GM12878 (cell line): ENCODE results near the gene DDIT4. TPM values are rescaled to one million over a fixed set of nuclear protein-coding genes. Genes with fewer than 3 reads are reported as not detected.

ENCODE experiments used
- ATAC-seq: fragments of 200-7000 bp; cut with Tn5 transposase; 3 replicates; pipeline ENCODE4 v1.9.1; 2020; ENCODE audit warnings: mild to moderate bottlenecking, moderate library complexity
- BruUV-seq: library from RNA; stranded (reverse); fragments of 400-500 nt; replicated peaks from 2 replicates; lab custom pipeline; 2021; lab: Mats Ljungman, UMichigan
- CTCF ChIA-PET: fragments of 300-600 bp; sonication (Branson Sonifier 250); formaldehyde crosslinking; extraction: SDS; loops from one replicate; lab custom pipeline; 2021; ENCODE audit warnings: inconsistent platforms; lab: Yijun Ruan, JAX
- POLR2A ChIA-PET: fragments of 350-600 bp; formaldehyde crosslinking; extraction: SDS; loops from one replicate; lab custom pipeline; 2021; ENCODE audit warnings: inconsistent platforms; lab: Charles Lee
- RAD21 ChIA-PET: fragments of 300-600 bp; sonication (Branson Sonifier 250); formaldehyde crosslinking; loops from one replicate; lab custom pipeline; 2023; ENCODE audit warnings: antibody characterized with exemption; ENCODE audit not compliant: unreplicated experiment; lab: Charles Lee
- SMC1A ChIA-PET: fragments of 300-600 bp; sonication (Branson Sonifier 250); formaldehyde crosslinking; loops from one replicate; lab custom pipeline; 2023; ENCODE audit not compliant: unreplicated experiment, uncharacterized antibody; lab: Charles Lee
- DNase-seq: peaks from one replicate; pipeline ENCODE4 v3.0.0-alpha.2; 2011; ENCODE audit warnings: low read depth, low spot score
- FAIRE-seq: peaks from 3 replicates; lab custom pipeline; 2011; peaks lifted over from hg19 to GRCh38; lab: Jason Lieb, UNC
- H2AFZ ChIP-seq: 2 replicates; pipeline ENCODE4 v1.6.0; 2011; ENCODE audit warnings: low read depth, low read length, control low read depth; ENCODE audit not compliant: control insufficient read depth
- H3K27ac ChIP-seq: 2 replicates; pipeline ENCODE4 v1.5.1; 2011; ENCODE audit warnings: control low read depth; ENCODE audit not compliant: control insufficient read depth, insufficient read depth
- H3K27me3 ChIP-seq, 2 experiments: replicated peaks in 1 of 2; 2 replicates each; pipeline versions ENCODE4 v1.6.0 to v1.6.1; 2011; ENCODE audit warnings: low read length in 1 of 2; ENCODE audit not compliant: control insufficient read depth in 2 of 2, insufficient read depth in 2 of 2
- H3K36me3 ChIP-seq, 2 experiments: 2 replicates each; pipeline ENCODE4 v1.5.1; 2011; ENCODE audit warnings: low read length in 1 of 2; ENCODE audit not compliant: control insufficient read depth in 2 of 2, insufficient read depth in 2 of 2
- H3K4me1 ChIP-seq: 2 replicates; pipeline ENCODE4 v1.6.1; 2011; ENCODE audit warnings: mild to moderate bottlenecking, low read length, moderate library complexity, mixed read lengths; ENCODE audit not compliant: control insufficient read depth, insufficient read depth
- H3K4me2 ChIP-seq: 2 replicates; pipeline ENCODE4 v1.6.0; 2011; ENCODE audit warnings: control low read depth; ENCODE audit not compliant: control insufficient read depth, insufficient read depth
- H3K4me3 ChIP-seq: fragments of 200-600 bp; sonication (generic); 2 replicates; pipeline ENCODE4 v1.5.1; 2016
- H3K79me2 ChIP-seq: 2 replicates; pipeline ENCODE4 v1.6.0; 2011; ENCODE audit warnings: low read length; ENCODE audit not compliant: control insufficient read depth, insufficient read depth
- H3K9ac ChIP-seq: 2 replicates; pipeline ENCODE4 v1.8.0; 2011; ENCODE audit warnings: low read length, control low read depth, mixed read lengths; ENCODE audit not compliant: control insufficient read depth, insufficient read depth
- H3K9me3 ChIP-seq: replicated peaks from 3 replicates; pipeline ENCODE4 v1.5.1; 2011; ENCODE audit warnings: mild to moderate bottlenecking, low read length; ENCODE audit not compliant: control insufficient read depth, insufficient read depth
- H4K20me1 ChIP-seq: 2 replicates; pipeline ENCODE4 v1.6.0; 2011; ENCODE audit not compliant: control insufficient read depth, insufficient read depth
- CHD1 ChIP-seq: IDR thresholded peaks from 2 replicates; pipeline ENCODE4 v1.6.1; 2012; ENCODE audit warnings: low read depth, low read length, improper control_type of control experiment
- EP300 ChIP-seq, 2 experiments: fragments of 150-350 bp in 1 of 2; IDR thresholded peaks; 2 replicates each; pipeline ENCODE4 v1.6.1; 2011 to 2012; ENCODE audit warnings: low read depth in 2 of 2, low read length in 2 of 2, borderline replicate concordance in 1 of 2, improper control_type of control experiment in 1 of 2, inconsistent platforms in 1 of 2; ENCODE audit not compliant: control insufficient read depth in 1 of 2
- IRF4 ChIP-seq: IDR thresholded peaks from 2 replicates; pipeline ENCODE4 v1.6.1; 2011; ENCODE audit warnings: low read depth, low read length
- RB1 ChIP-seq: fragments of 450-650 bp; formaldehyde crosslinking; IDR thresholded peaks from 2 replicates; pipeline ENCODE4 v1.6.1; 2017; ENCODE audit warnings: mild to moderate bottlenecking, borderline replicate concordance
- SMAD5 ChIP-seq: IDR thresholded peaks from 2 replicates; pipeline ENCODE4 v1.6.1; 2016; ENCODE audit warnings: antibody characterized with exemption, low read depth
- SREBF1 ChIP-seq: IDR thresholded peaks from 2 replicates; pipeline ENCODE4 v1.6.1; 2012; ENCODE audit warnings: mild to moderate bottlenecking, low read length
- STAT1 ChIP-seq: fragments of 450-650 bp; conservative IDR thresholded peaks from 2 replicates; pipeline ENCODE4 v1.6.1; 2014; ENCODE audit warnings: antibody characterized with exemption, mild to moderate bottlenecking
- TARDBP ChIP-seq: IDR thresholded peaks from 2 replicates; pipeline ENCODE4 v1.6.1; 2016; ENCODE audit warnings: borderline replicate concordance
- ZNF217 ChIP-seq: fragments of 450-650 bp; IDR thresholded peaks from 2 replicates; pipeline ENCODE4 v1.6.1; 2017; ENCODE audit warnings: antibody characterized with exemption, mild to moderate bottlenecking
- ZNF24 ChIP-seq: fragments of 450-650 bp; IDR thresholded peaks from 2 replicates; pipeline ENCODE4 v1.6.1; 2017; ENCODE audit warnings: antibody characterized with exemption, mild to moderate bottlenecking
- ZZZ3 ChIP-seq: IDR thresholded peaks from 2 replicates; pipeline ENCODE4 v1.6.1; 2011; ENCODE audit warnings: low read depth; ENCODE audit not compliant: control insufficient read depth, insufficient read length
- WGBS: methylation state at CpG from one replicate; pipeline ENCODE4 v1.1.6; 2016; ENCODE audit warnings: low lambda C conversion rate; ENCODE audit not compliant: insufficient replicate concordance, insufficient coverage; ENCODE audit errors: missing lambda C conversion rate; 5-methylcytosine and 5-hydroxymethylcytosine counted together
- in situ Hi-C: fragments of 300-500 bp; cut with MboI; formaldehyde crosslinking; loops from 9 replicates; pipeline ENCODE4 v1.14.3; 2018; ENCODE audit warnings: mixed read lengths
- intact Hi-C: fragments of 100-400 bp; cut with micrococcal nuclease; formaldehyde crosslinking; loops from one replicate; pipeline ENCODE4 v1.14.2; 2022; ENCODE audit not compliant: unreplicated experiment
- polyA plus RNA-seq, 11 experiments: library from polyadenylated mRNA; depleted of rRNA in 4 of 11; unstranded in 6 of 11; stranded (reverse) in 5 of 11; fragments of >200 nt; fragmentation: Nextera tagmentation in 4 of 11; fragmentation: Illumina TruSeq in 1 of 11; extraction: Ambion mirVana in 4 of 11; extraction: Trizol in 1 of 11; gene quantifications; 1 replicate in 1 of 11; 2 replicates in 10 of 11; pipeline versions ENCODE4 v1.2.1 to v1.2.3, GENCODE V29; 2011 to 2016; ENCODE audit warnings: inconsistent platforms in 2 of 11, missing spikeins in 2 of 11, low read depth in 1 of 11
- total RNA-seq, 4 experiments: library from RNA; depleted of rRNA in 3 of 4; stranded (reverse); fragments of >200 nt in 3 of 4; fragmentation: Illumina TruSeq in 1 of 4; extraction: Trizol in 1 of 4; gene quantifications; 2 replicates each; pipeline versions ENCODE4 v1.2.1 to v1.2.3, GENCODE V29; 2013 to 2021
- TF ChIP-seq, protein P1 (sequence below): fragments of 450-650 bp; IDR thresholded peaks from 2 replicates; pipeline ENCODE4 v1.6.1; 2017; ENCODE audit warnings: borderline replicate concordance
- TF ChIP-seq, protein P2 (sequence below): IDR thresholded peaks from 2 replicates; pipeline ENCODE4 v1.6.1; 2012; ENCODE audit warnings: mild to moderate bottlenecking, low read depth, low read length

DDIT4 gene
- total and polyA plus RNA-seq, 10 of the 15 experiments (the other 5 are each of a cell fraction or from before 2014, with no cell fraction given): 2.1 to 277 (median 183) TPM

DNA sequence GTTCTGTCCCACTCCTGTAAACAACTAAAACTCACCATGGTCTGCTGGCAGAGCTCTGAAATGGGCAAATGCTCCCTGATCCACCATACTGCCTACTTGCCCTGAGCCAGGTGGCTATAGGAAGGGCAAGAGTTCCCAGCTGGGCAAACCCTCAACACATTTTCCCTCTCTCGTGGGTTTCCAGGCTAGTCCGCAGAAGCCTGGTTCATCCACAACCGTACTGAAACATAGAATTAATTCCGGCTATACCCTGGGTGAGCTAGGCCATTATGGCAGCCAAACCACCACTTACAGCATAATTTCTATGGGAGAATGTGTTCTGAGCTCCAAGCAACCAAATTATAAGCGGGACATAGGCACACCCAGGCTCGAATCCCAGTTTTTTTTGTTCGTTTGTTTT is 20.1 kb upstream of the DDIT4 start:
- Histone ChIP-seq H3K27ac (0 out of 2 replicates have a peak overlapping the region, but pooled peaks have one; percentile 61), H3K4me3 (no peak overlapping the region), H3K36me3 (no peaks in the 10 kb centered on the region), H3K4me2 (no peak overlapping the region; the same call in 1 of the 2 replicates), H3K4me1 (peaks cover 69% of the 10 kb centered on the region), H4K20me1 (no peaks in the 10 kb centered on the region), H3K9me3 (no peaks in the 10 kb centered on the region), H2AFZ (no peak overlapping the region; the same call in 1 of the 2 replicates), H3K27me3 (no peaks in the 10 kb centered on the region), H3K9ac (no peak overlapping the region), H3K79me2 (no peaks in the 10 kb centered on the region)
- SMC1A ChIA-PET: interaction anchor here (0.9 to 21.0 kb wide), 8 partner anchors 9 to 128 kb away, joined by 3 to 275 read pairs (median 6); partner anchors contain the start of genes ANAPC16, ASCC1 and DDIT4
- RAD21 ChIA-PET: interaction anchor here (0.5 to 13.0 kb wide), 8 partner anchors 22 to 121 kb away, joined by 3 to 200 read pairs (median 20); partner anchors contain the start of genes ANAPC16, ASCC1 and DDIT4
- TF ChIP-seq, protein P1, sequence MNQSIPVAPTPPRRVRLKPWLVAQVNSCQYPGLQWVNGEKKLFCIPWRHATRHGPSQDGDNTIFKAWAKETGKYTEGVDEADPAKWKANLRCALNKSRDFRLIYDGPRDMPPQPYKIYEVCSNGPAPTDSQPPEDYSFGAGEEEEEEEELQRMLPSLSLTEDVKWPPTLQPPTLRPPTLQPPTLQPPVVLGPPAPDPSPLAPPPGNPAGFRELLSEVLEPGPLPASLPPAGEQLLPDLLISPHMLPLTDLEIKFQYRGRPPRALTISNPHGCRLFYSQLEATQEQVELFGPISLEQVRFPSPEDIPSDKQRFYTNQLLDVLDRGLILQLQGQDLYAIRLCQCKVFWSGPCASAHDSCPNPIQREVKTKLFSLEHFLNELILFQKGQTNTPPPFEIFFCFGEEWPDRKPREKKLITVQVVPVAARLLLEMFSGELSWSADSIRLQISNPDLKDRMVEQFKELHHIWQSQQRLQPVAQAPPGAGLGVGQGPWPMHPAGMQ: no peak
- TF ChIP-seq ZZZ3: no peak
- TF ChIP-seq ZNF217: no peak
- no peak for TF ChIP-seq IRF4
- no peak for TF ChIP-seq TARDBP
- TF ChIP-seq ZNF24: no peak
- no peak for TF ChIP-seq CHD1
- no peak for TF ChIP-seq EP300 (IDR thresholded peaks at IDR 0.05; ENCODE audit: borderline replicate concordance in 1 of 2, control insufficient read depth in 1 of 2, low read depth in 2 of 2, low read length in 2 of 2)
- no peak for TF ChIP-seq SMAD5
- TF ChIP-seq RB1: no peak
- no peak for TF ChIP-seq SREBF1
- TF ChIP-seq STAT1: no peak
- TF ChIP-seq, protein P2, sequence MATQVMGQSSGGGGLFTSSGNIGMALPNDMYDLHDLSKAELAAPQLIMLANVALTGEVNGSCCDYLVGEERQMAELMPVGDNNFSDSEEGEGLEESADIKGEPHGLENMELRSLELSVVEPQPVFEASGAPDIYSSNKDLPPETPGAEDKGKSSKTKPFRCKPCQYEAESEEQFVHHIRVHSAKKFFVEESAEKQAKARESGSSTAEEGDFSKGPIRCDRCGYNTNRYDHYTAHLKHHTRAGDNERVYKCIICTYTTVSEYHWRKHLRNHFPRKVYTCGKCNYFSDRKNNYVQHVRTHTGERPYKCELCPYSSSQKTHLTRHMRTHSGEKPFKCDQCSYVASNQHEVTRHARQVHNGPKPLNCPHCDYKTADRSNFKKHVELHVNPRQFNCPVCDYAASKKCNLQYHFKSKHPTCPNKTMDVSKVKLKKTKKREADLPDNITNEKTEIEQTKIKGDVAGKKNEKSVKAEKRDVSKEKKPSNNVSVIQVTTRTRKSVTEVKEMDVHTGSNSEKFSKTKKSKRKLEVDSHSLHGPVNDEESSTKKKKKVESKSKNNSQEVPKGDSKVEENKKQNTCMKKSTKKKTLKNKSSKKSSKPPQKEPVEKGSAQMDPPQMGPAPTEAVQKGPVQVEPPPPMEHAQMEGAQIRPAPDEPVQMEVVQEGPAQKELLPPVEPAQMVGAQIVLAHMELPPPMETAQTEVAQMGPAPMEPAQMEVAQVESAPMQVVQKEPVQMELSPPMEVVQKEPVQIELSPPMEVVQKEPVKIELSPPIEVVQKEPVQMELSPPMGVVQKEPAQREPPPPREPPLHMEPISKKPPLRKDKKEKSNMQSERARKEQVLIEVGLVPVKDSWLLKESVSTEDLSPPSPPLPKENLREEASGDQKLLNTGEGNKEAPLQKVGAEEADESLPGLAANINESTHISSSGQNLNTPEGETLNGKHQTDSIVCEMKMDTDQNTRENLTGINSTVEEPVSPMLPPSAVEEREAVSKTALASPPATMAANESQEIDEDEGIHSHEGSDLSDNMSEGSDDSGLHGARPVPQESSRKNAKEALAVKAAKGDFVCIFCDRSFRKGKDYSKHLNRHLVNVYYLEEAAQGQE: no peak
- intact Hi-C loops: no loop called here
- POLR2A ChIA-PET: interaction anchor here (0.6 to 11.6 kb wide), 13 partner anchors 8 to 80 kb away, joined by 3 to 84 read pairs (median 6); partner anchors contain the start of gene DDIT4
- no TSS peak for BruUV-seq
- CTCF ChIA-PET: interaction anchor here (0.9 to 3.5 kb wide), 11 partner anchors 11 to 298 kb away, joined by 3 to 18 read pairs (median 6); no protein-coding TSS in a partner anchor
- ATAC-seq (no peak), DNase-seq (no peak), FAIRE-seq (no peak)
- WGBS: 98% methylated on average over 7 of the region's 7 CpGs
- in situ Hi-C loops: no loop called here
